ENCODE measurements around the gene ADAMTS20.

ADAMTS20 gene

DNA sequence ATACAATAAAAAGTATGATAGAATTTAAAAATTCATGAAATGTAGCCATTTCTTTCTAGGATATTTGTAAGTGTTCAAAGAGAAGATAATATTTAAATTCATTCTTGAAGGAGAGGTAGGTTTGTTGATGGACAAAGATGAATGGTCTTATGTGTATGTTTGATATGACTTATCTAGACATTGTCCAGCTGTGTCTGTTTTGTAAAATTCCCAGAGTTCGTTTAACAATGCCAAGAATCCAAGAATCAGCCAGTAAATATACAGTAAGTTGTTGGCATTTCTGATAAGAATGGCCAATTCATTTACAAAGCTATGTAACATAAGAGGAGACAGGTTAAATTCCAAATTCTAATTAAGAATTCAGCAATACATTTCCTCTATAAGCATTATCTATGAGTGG is 150.9 kb downstream of the ADAMTS20 start:
- TF ChIP-seq ZFX (IDR thresholded peaks at IDR 0.05), result no peak
- TF ChIP-seq, protein P1, sequence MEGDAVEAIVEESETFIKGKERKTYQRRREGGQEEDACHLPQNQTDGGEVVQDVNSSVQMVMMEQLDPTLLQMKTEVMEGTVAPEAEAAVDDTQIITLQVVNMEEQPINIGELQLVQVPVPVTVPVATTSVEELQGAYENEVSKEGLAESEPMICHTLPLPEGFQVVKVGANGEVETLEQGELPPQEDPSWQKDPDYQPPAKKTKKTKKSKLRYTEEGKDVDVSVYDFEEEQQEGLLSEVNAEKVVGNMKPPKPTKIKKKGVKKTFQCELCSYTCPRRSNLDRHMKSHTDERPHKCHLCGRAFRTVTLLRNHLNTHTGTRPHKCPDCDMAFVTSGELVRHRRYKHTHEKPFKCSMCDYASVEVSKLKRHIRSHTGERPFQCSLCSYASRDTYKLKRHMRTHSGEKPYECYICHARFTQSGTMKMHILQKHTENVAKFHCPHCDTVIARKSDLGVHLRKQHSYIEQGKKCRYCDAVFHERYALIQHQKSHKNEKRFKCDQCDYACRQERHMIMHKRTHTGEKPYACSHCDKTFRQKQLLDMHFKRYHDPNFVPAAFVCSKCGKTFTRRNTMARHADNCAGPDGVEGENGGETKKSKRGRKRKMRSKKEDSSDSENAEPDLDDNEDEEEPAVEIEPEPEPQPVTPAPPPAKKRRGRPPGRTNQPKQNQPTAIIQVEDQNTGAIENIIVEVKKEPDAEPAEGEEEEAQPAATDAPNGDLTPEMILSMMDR (conservative IDR thresholded peaks at IDR 0.05), result no peak

GRCh38 chr12:43396671-43397070 is 155.3 kb downstream of the ADAMTS20 start:
- TF ChIP-seq, protein P1 (conservative IDR thresholded peaks at IDR 0.05), result no peak
- no peak for TF ChIP-seq ZFX (IDR thresholded peaks at IDR 0.05)
- H3K27ac ChIP-seq, result no peak overlapping the region

More for the DNA sequence above, 150.9 kb downstream of the ADAMTS20 start:
- H3K27ac ChIP-seq, result no peak overlapping the region

DNA sequence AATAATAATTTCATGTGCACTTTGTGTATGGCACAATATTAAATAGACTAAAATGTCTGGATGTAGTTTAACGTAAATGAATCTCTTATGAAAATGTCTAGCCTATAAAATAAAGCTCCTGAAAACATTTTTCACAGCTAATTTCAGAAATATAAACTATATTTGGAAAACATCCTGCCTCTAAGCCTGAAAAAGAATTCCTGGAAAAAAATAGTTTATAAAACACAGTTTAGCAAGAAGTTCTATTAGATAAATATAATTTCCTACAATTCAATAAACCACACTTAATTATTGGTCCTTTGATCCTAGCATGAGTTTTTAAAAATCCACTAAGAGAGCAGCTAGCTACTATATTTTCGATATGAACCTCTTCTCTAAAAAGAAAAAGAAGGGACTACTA is 159.9 kb downstream of the ADAMTS20 start:
- TF ChIP-seq ZFX (IDR thresholded peaks at IDR 0.05), result no peak
- TF ChIP-seq, protein P1 (conservative IDR thresholded peaks at IDR 0.05), result no peak
- no peak overlapping the region for H3K27ac ChIP-seq

DNA sequence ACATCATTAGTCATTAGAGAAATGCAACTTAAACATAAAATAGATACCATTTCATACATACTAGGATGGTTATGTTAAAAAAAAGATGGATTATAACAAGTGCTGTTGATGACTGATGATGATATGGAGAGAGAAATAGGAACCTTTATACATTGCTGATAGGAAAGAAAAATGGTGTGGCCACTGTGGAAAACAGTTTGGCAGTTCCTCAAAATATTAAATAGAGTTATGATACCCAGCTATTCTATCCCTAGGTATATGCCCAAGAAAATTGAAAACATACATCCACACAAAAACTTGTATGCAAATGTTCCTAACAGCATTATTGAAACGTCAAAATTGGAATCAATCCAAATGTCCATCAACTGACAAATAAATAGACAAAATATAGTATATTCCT is 170.1 kb downstream of the ADAMTS20 start:
- H3K27ac ChIP-seq, result no peak overlapping the region
- TF ChIP-seq ZFX (IDR thresholded peaks at IDR 0.05), result no peak
- TF ChIP-seq, protein P1 (conservative IDR thresholded peaks at IDR 0.05), result no peak

GRCh38 chr12:43378448-43378847 is 173.6 kb downstream of the ADAMTS20 start:
- H3K27ac ChIP-seq, result no peak overlapping the region
- no peak for TF ChIP-seq ZFX (IDR thresholded peaks at IDR 0.05)

DNA sequence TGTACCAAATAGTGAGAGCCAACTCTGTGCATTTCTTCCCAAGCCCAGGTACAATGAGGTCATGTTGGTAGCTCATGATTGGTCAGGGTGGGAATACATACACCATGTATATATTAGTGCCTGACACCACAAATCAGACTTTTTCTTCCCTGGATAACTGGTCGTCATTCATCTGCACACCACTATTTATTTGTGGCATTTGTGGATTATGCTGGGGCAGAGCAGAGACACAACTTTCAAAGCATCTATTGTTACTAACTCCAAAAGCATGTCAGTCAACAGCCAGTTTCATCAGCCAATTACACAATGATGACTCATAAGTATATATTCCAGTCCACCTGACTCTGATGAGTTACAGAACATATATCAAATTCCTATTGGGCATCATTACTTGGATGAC is 181.7 kb downstream of the ADAMTS20 start:
- H3K27ac ChIP-seq, result no peak overlapping the region
- no peak for TF ChIP-seq ZFX (IDR thresholded peaks at IDR 0.05)
- TF ChIP-seq, protein P1 (conservative IDR thresholded peaks at IDR 0.05), result no peak

DNA sequence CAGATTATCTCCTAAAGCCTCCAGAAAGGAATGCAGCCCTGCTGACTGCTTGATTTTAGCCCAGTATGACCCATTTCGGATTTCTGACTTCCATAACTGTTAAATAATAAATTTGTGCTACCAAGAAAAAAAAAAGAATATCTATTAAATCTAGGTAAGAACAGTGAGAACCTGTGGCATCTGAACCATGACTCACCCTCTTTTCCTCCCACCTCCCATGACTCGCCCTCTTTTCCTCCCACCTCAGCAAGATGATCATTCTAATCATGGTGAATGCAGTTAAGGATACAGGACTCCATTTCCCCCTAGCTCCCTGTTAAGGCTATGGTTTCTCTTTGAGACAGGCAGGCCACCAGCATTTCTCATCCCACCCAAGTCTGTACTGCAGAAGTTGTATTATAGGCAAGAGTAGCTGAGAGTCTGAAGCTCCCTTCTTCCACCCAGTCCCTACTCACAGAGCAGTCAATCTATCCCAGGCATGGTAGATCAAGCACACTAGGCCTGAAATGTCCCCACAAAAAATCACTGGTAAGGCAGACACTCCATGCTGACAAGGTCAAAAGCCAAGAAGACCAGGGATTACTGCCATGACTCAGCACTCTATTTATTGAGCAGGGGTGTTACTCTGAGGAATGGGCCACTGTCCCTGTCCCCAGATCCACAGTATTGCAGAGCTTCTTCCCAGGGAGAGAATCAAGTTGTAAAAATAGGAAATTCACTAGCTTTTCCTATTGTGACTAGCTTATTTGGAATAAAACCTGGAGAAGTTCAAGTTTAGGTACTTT is 188.9 kb downstream of the ADAMTS20 start:
- H3K27ac ChIP-seq, result no peak overlapping the region; the same call in 1 of the 2 replicates
- TF ChIP-seq, protein P1 (conservative IDR thresholded peaks at IDR 0.05), result no peak
- no peak for TF ChIP-seq ZFX (IDR thresholded peaks at IDR 0.05)
